ENCODE measurements around the gene ATL3. TPM values are rescaled to one million over a fixed set of nuclear protein-coding genes. Genes with fewer than 3 reads are reported as not detected.

The ATL3 gene
- total RNA-seq, 4 donors from 2014 or later: 10.2 to 16.5 (median 12.4) TPM

DNA sequence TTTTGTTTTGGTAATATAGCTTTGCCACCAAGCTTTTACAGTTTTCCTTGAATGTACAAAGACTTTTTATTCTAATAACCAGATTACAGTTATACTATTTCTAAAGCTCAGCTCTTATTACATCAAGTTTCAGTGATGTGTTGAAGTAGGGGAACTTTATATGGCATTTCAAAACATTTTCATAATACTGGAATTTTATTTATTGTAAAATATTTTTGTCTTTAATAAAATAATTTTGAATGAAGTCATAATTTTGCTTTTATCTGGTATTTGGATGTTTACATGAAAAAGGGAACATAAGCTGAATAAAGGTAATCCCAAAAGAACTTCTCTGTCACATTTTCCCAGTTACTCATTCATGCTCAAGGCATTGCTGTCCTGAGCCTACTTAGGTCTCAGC, 44.9 kb upstream of the ATL3 start:
- ATAC-seq (no peak), DNase-seq (no peak)
- Histone ChIP-seq H3K9me3 (no peaks in the 10 kb centered on the region), H3K27ac (no peak overlapping the region), H3K27me3 (no peaks in the 10 kb centered on the region), H3K4me3 (no peak overlapping the region), H3K36me3 (no peaks in the 10 kb centered on the region), H3K4me1 (no peaks in the 10 kb centered on the region)
- intact Hi-C loops (cut with DNase I; ENCODE audit: low total_unique reads) (no loop called here), in situ Hi-C loops (cut with MboI; ENCODE audit: low sequenced_read_pairs in 4 of 4) (no loop called here)
- TF ChIP-seq POLR2A (IDR thresholded peaks at IDR 0.05): no peak
- TF ChIP-seq, protein P1, sequence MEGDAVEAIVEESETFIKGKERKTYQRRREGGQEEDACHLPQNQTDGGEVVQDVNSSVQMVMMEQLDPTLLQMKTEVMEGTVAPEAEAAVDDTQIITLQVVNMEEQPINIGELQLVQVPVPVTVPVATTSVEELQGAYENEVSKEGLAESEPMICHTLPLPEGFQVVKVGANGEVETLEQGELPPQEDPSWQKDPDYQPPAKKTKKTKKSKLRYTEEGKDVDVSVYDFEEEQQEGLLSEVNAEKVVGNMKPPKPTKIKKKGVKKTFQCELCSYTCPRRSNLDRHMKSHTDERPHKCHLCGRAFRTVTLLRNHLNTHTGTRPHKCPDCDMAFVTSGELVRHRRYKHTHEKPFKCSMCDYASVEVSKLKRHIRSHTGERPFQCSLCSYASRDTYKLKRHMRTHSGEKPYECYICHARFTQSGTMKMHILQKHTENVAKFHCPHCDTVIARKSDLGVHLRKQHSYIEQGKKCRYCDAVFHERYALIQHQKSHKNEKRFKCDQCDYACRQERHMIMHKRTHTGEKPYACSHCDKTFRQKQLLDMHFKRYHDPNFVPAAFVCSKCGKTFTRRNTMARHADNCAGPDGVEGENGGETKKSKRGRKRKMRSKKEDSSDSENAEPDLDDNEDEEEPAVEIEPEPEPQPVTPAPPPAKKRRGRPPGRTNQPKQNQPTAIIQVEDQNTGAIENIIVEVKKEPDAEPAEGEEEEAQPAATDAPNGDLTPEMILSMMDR (IDR thresholded peaks at IDR 0.05 in 4 of 5, conservative IDR thresholded peaks at IDR 0.05 in 1 of 5): no peak

DNA sequence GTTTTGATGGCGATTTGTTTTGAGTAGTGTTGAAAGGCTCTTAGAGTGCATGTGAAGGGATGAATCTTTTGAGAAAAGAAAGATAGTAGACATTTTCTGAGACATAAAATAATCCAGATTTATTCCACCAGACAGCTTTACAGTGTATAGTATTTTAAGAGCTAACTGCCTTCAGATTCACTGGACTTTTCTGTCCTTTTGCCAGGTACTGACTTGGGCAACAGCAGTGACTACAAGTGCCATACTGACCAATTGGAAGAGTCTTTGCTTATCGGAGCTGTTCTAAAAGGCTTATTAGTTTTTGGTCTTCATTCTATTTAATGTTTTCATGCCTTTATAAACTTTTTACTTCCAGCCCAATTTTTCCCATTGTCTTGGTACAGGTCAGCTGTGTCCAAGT, 42.6 kb upstream of the ATL3 start:
- H3K4me3 ChIP-seq: no peak overlapping the region
- H3K27ac ChIP-seq: no peak overlapping the region
- intact Hi-C loops (cut with DNase I; ENCODE audit: low total_unique reads) (no loop called here), in situ Hi-C loops (cut with MboI; ENCODE audit: low sequenced_read_pairs in 4 of 4) (no loop called here)
- no peaks in the 10 kb centered on the region for H3K27me3 ChIP-seq
- no peaks in the 10 kb centered on the region for H3K9me3 ChIP-seq
- H3K4me1 ChIP-seq: no peaks in the 10 kb centered on the region
- no peaks in the 10 kb centered on the region for H3K36me3 ChIP-seq
- ATAC-seq (no peak), DNase-seq (no peak)
- TF ChIP-seq POLR2A (IDR thresholded peaks at IDR 0.05): no peak
- TF ChIP-seq, protein P1 (IDR thresholded peaks at IDR 0.05 in 4 of 5, conservative IDR thresholded peaks at IDR 0.05 in 1 of 5): no peak

DNA sequence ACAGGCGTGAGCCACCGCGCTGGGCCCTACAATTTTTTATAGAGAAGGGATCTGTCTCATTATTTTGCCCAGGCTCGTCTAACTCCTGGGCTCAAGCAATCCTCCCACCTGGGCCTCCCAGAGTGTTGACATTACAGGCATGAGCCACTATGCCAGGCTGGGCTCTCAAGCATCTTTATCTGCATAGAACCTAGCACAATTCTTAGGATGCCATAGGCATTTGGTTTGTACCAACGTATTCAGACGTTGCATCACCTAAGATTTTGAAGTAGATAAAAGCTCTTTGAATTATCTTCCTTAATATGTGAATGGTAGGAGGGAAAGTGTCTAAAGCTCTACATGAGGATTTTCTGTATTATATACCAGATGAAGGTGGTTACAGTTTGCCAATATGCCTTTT, 40.7 kb upstream of the ATL3 start:
- ATAC-seq: no peak
- TF ChIP-seq, protein P1 (IDR thresholded peaks at IDR 0.05 in 4 of 5, conservative IDR thresholded peaks at IDR 0.05 in 1 of 5): no peak
- TF ChIP-seq POLR2A (IDR thresholded peaks at IDR 0.05): no peak
- Histone ChIP-seq H3K4me3 (no peak overlapping the region), H3K27ac (no peak overlapping the region), H3K9me3 (no peaks in the 10 kb centered on the region), H3K4me1 (peaks cover 0 to 5% of the 10 kb centered on the region in 2 donors), H3K27me3 (no peaks in the 10 kb centered on the region), H3K36me3 (no peaks in the 10 kb centered on the region)
- intact Hi-C loops (cut with DNase I; ENCODE audit: low total_unique reads) (no loop called here), in situ Hi-C loops (cut with MboI; ENCODE audit: low sequenced_read_pairs in 4 of 4) (no loop called here)
- no peak for DNase-seq

DNA sequence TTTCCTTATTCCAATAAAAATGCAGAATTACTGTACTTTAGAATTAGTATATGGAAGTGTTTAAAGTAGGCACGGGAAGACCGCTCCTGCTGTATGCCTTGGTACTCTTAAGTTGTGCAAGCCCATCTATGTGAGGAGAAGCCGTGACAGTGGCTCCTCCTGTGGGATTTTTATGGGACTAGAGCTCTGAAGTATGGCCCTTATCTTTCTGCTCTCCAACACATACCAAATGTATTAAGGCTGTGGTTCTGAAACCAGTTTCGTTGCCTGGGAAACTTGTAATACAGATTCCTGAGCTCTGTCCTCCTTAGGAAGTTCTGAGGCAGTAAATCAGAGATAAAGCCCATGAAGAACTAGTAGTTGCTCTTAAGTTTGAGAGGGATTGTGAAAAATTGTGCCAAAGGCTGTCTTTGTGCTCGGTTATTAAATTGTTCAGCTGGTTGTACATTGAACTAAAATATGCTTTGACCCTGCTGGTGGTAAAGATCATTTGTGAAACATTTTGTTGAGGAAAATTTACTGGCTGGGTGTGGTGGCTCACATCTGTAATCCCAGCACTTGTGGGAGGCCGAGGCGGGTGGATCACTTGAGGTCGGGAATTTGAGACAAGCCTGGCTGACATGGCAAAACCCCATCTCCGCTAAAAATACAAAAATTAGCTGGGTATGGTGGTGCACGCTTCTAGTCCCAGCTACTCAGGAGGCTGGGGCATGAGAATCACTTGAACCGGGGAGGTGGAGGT, 39.5 kb upstream of the ATL3 start:
- no peaks in the 10 kb centered on the region for H3K36me3 ChIP-seq
- ATAC-seq (no peak), DNase-seq (no peak)
- no peaks in the 10 kb centered on the region for H3K27me3 ChIP-seq
- H3K4me3 ChIP-seq: no peak overlapping the region
- TF ChIP-seq, protein P1 (IDR thresholded peaks at IDR 0.05 in 4 of 5, conservative IDR thresholded peaks at IDR 0.05 in 1 of 5): no peak
- TF ChIP-seq POLR2A (IDR thresholded peaks at IDR 0.05): no peak
- in situ Hi-C loops (cut with MboI; ENCODE audit: low sequenced_read_pairs in 4 of 4) (no loop called here), intact Hi-C loops (cut with DNase I; ENCODE audit: low total_unique reads) (no loop called here)
- H3K27ac ChIP-seq: no peak overlapping the region
- no peaks in the 10 kb centered on the region for H3K9me3 ChIP-seq
- H3K4me1 ChIP-seq: peaks cover 0 to 5% of the 10 kb centered on the region in 2 donors

Measured in gastrocnemius medialis (tissue), 4 donors.